Caco-2 (cell line): Measurements from ENCODE around the gene POMT1. TPM values are rescaled to one million over a fixed set of nuclear protein-coding genes. Genes with fewer than 3 reads are reported as not detected.

ENCODE experiments used
- BruUV-seq: library from RNA; stranded (reverse); fragments of 400-500 nt; replicated peaks from 2 replicates; lab custom pipeline; 2021; lab: Mats Ljungman, UMichigan
- CTCF ChIA-PET: fragments of 300-600 bp; sonication (Branson Sonifier 250); formaldehyde crosslinking; loops from one replicate; lab custom pipeline; 2022; ENCODE audit warnings: antibody characterized with exemption; lab: Charles Lee
- POLR2A ChIA-PET: fragments of 300-600 bp; sonication (Branson Sonifier 250); formaldehyde crosslinking; loops from one replicate; lab custom pipeline; 2022; ENCODE audit warnings: antibody characterized with exemption; lab: Charles Lee
- DNase-seq, 2 experiments: peaks; one replicate each; pipeline versions ENCODE4 v3.0.0 to v3.0.0-alpha.2; 2020 to 2022
- H3K27me3 ChIP-seq: replicated peaks from 2 replicates; pipeline ENCODE4 v1.6.0; 2011; ENCODE audit warnings: low read length; ENCODE audit not compliant: control insufficient read depth, insufficient read depth
- H3K36me3 ChIP-seq: 2 replicates; pipeline ENCODE4 v1.5.1; 2011; ENCODE audit warnings: low read length; ENCODE audit not compliant: control insufficient read depth, insufficient read depth
- H3K4me1 ChIP-seq: fragments of 250-450 bp; sonication (Bioruptor Pico); 2 replicates; pipeline ENCODE4 v1.5.1; 2020; ENCODE audit warnings: mild to moderate bottlenecking
- H3K4me3 ChIP-seq: 2 replicates; pipeline ENCODE4 v1.5.1; 2011; ENCODE audit warnings: low read depth, mild to moderate bottlenecking, control low read depth, low read length
- H3K9me3 ChIP-seq: fragments of 250-450 bp; sonication (Bioruptor Pico); 2 replicates; pipeline ENCODE4 v1.5.1; 2020; ENCODE audit warnings: mild to moderate bottlenecking, moderate library complexity
- H3K27ac Mint-ChIP-seq: one replicate; pipeline ENCODE4 v1.8.0; 2022; ENCODE audit warnings: mixed read lengths; ENCODE audit not compliant: unreplicated experiment
- H3K27me3 Mint-ChIP-seq: one replicate; pipeline ENCODE4 v1.8.0; 2022; ENCODE audit warnings: mixed read lengths; ENCODE audit not compliant: insufficient read depth, unreplicated experiment
- H3K36me3 Mint-ChIP-seq: one replicate; pipeline ENCODE4 v1.8.0; 2022; ENCODE audit warnings: mild to moderate bottlenecking, mixed read lengths; ENCODE audit not compliant: insufficient read depth, unreplicated experiment
- H3K4me1 Mint-ChIP-seq: one replicate; pipeline ENCODE4 v1.8.0; 2022; ENCODE audit warnings: low read depth, mixed read lengths; ENCODE audit not compliant: unreplicated experiment
- H3K4me3 Mint-ChIP-seq: one replicate; pipeline ENCODE4 v1.8.0; 2022; ENCODE audit warnings: mild to moderate bottlenecking, moderate library complexity, mixed read lengths; ENCODE audit not compliant: unreplicated experiment
- H3K9me3 Mint-ChIP-seq: one replicate; pipeline ENCODE4 v1.8.0; 2022; ENCODE audit warnings: mixed read lengths; ENCODE audit not compliant: unreplicated experiment
- intact Hi-C: fragments of 100-400 bp; cut with micrococcal nuclease; formaldehyde crosslinking; loops from one replicate; pipeline ENCODE4 v1.10.0; 2022; ENCODE audit not compliant: unreplicated experiment
- total RNA-seq: library from RNA; stranded (reverse); gene quantifications from 2 replicates; pipeline ENCODE4 v1.2.3, GENCODE V29; 2022
- TF ChIP-seq, protein P1 (sequence below), 2 experiments: fragments of 200-600 bp in 1 of 2; IDR thresholded peaks; 1 replicate in 1 of 2; 2 replicates in 1 of 2; pipeline versions ENCODE4 v1.5.1 to v1.8.0; 2011 to 2022; ENCODE audit warnings: antibody characterized with exemption in 1 of 2, control low read depth in 1 of 2, inconsistent platforms in 1 of 2, low read depth in 1 of 2, low read length in 1 of 2, mild to moderate bottlenecking in 1 of 2, moderate library complexity in 1 of 2; ENCODE audit not compliant: insufficient read depth in 1 of 2, severe bottlenecking in 1 of 2, unreplicated experiment in 1 of 2

Gene POMT1
- total RNA-seq, 1 experiment from 2014 or later = 44.2 TPM

GRCh38 chr9:131480258-131480657 lies 22.5 kb upstream of the POMT1 start:
- ChIA-PET POLR2A (interaction anchor here (0.6 kb wide), 1 partner anchor 98 kb away, joined by 5 read pairs; no protein-coding TSS in a partner anchor), CTCF (interaction anchor here (1.1 kb wide), 1 partner anchor 111 kb away, joined by 3 read pairs; no protein-coding TSS in a partner anchor)
- Mint-ChIP-seq H3K27ac (no peak overlapping the region), H3K9me3 (no peaks in the 10 kb centered on the region), H3K27me3 (no peaks in the 10 kb centered on the region), H3K4me3 (no peak overlapping the region), H3K4me1 (no peaks in the 10 kb centered on the region), H3K36me3 (peaks cover 96% of the 10 kb centered on the region)
- no peak for DNase-seq
- intact Hi-C loops = no loop called here
- TF ChIP-seq, protein P1, sequence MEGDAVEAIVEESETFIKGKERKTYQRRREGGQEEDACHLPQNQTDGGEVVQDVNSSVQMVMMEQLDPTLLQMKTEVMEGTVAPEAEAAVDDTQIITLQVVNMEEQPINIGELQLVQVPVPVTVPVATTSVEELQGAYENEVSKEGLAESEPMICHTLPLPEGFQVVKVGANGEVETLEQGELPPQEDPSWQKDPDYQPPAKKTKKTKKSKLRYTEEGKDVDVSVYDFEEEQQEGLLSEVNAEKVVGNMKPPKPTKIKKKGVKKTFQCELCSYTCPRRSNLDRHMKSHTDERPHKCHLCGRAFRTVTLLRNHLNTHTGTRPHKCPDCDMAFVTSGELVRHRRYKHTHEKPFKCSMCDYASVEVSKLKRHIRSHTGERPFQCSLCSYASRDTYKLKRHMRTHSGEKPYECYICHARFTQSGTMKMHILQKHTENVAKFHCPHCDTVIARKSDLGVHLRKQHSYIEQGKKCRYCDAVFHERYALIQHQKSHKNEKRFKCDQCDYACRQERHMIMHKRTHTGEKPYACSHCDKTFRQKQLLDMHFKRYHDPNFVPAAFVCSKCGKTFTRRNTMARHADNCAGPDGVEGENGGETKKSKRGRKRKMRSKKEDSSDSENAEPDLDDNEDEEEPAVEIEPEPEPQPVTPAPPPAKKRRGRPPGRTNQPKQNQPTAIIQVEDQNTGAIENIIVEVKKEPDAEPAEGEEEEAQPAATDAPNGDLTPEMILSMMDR (IDR thresholded peaks at IDR 0.05; ENCODE audit: insufficient read depth in 1 of 2, low read depth in 1 of 2, low read length in 1 of 2, severe bottlenecking in 1 of 2, unreplicated experiment in 1 of 2) = no peak
- H3K4me3 ChIP-seq = no peak overlapping the region
- peaks cover 15% of the 10 kb centered on the region for H3K36me3 ChIP-seq
- no TSS peak for BruUV-seq
- H3K27me3 ChIP-seq = no peaks in the 10 kb centered on the region
- no peaks in the 10 kb centered on the region for H3K9me3 ChIP-seq
- H3K4me1 ChIP-seq = no peaks in the 10 kb centered on the region

GRCh38 chr9:131481441-131482342 lies 21.0 kb upstream of the POMT1 start:
- H3K27me3 ChIP-seq = no peaks in the 10 kb centered on the region
- intact Hi-C loops = no loop called here
- H3K36me3 Mint-ChIP-seq = peaks cover 94% of the 10 kb centered on the region
- no peaks in the 10 kb centered on the region for H3K4me1 ChIP-seq
- no peak overlapping the region for H3K4me3 ChIP-seq
- no peaks in the 10 kb centered on the region for H3K9me3 ChIP-seq
- no peaks in the 10 kb centered on the region for H3K9me3 Mint-ChIP-seq
- no peak for DNase-seq
- TF ChIP-seq, protein P1 (IDR thresholded peaks at IDR 0.05; ENCODE audit: insufficient read depth in 1 of 2, low read depth in 1 of 2, low read length in 1 of 2, severe bottlenecking in 1 of 2, unreplicated experiment in 1 of 2) = no peak
- peaks cover 16% of the 10 kb centered on the region for H3K36me3 ChIP-seq
- POLR2A ChIA-PET = no interaction called here
- peak overlapping the region; percentile 32 for H3K27ac Mint-ChIP-seq
- BruUV-seq = no TSS peak
- H3K27me3 Mint-ChIP-seq = no peaks in the 10 kb centered on the region
- CTCF ChIA-PET = interaction anchor here (0.6 to 1.1 kb wide), 2 partner anchors 113 to 754 kb away, joined by 3 to 4 read pairs; no protein-coding TSS in a partner anchor
- H3K4me3 Mint-ChIP-seq = peak overlapping the region; percentile 15
- H3K4me1 Mint-ChIP-seq = no peaks in the 10 kb centered on the region

DNA sequence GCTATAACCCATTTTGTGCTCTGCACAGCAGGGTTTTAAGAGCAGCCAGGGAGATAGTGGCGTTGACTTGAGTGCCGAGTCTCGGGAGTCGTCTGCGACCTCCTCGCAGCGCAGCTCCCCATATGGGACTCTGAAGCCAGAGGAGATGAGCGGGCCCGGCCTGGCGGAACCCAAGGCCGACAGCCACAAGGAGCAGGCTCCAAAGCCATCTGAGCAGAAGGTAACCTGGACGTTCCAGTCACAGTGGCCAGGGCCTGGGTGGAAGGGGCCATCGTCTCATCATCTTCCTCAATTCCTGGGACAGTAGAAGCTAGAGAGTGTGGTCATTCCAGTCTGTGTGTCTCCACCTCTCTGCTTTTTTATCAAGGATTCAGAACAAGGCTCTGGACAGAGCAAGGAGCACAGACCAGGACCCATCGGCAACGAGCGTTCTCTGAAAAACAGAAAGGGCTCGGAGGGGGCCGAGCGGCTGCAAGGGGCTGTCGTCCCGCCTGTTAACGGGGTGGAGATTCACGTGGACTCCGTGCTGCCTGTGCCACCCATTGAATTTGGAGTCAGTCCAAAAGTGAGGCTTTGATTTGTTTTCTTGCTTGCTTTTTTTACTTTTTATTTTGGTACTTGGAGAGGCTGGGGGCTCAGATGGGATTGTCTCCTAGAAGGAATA lies 20.2 kb upstream of the POMT1 start:
- no peaks in the 10 kb centered on the region for H3K9me3 Mint-ChIP-seq
- H3K4me3 ChIP-seq = no peak overlapping the region
- no peaks in the 10 kb centered on the region for H3K27me3 ChIP-seq
- no peak for DNase-seq
- H3K36me3 ChIP-seq = peaks cover 16% of the 10 kb centered on the region
- BruUV-seq = no TSS peak
- ChIA-PET POLR2A (no interaction called here), CTCF (no interaction called here)
- H3K4me1 Mint-ChIP-seq = no peaks in the 10 kb centered on the region
- H3K4me3 Mint-ChIP-seq = peak overlapping the region; percentile 15
- H3K27me3 Mint-ChIP-seq = no peaks in the 10 kb centered on the region
- peak overlapping the region; percentile 32 for H3K27ac Mint-ChIP-seq
- intact Hi-C loops = no loop called here
- peaks cover 94% of the 10 kb centered on the region for H3K36me3 Mint-ChIP-seq
- no peaks in the 10 kb centered on the region for H3K4me1 ChIP-seq
- TF ChIP-seq, protein P1 (IDR thresholded peaks at IDR 0.05; ENCODE audit: insufficient read depth in 1 of 2, low read depth in 1 of 2, low read length in 1 of 2, severe bottlenecking in 1 of 2, unreplicated experiment in 1 of 2) = no peak
- H3K9me3 ChIP-seq = no peaks in the 10 kb centered on the region
